ENCODE results near the gene DEXI. TPM values are rescaled to one million over a fixed set of nuclear protein-coding genes. Genes with fewer than 3 reads are reported as not detected.

Gene DEXI
- total and polyA plus RNA-seq, 4 donors, result 19.5 to 35.5 (median 28.0) TPM

GRCh38 chr16:10957771-10958482 is 15.7 kb upstream of the DEXI start:
- 74 to 82% methylated on average over 6 of the region's 6 CpGs for WGBS, 2 donors
- DNase-seq (no peak), ATAC-seq (ENCODE audit: insufficient read depth, low FRiP score) (no peak)
- Histone ChIP-seq H3K9me3 (ENCODE audit: control insufficient read depth in 4 of 4, insufficient read depth in 3 of 4, low read length in 3 of 4) (no peaks in the 10 kb centered on the region), H3K27me3 (ENCODE audit: control insufficient read depth in 3 of 3, insufficient read depth in 3 of 3, low read length in 2 of 3) (no peaks in the 10 kb centered on the region), H3K27ac (ENCODE audit: low read depth in 1 of 2, low read length in 1 of 2) (no peak overlapping the region), H3K36me3 (ENCODE audit: control insufficient read depth in 4 of 4, insufficient read depth in 4 of 4, low read length in 4 of 4) (peaks cover 0 to 11% (median 1%) of the 10 kb centered on the region in 4 donors), H3K9ac (ENCODE audit: insufficient read depth in 1 of 2, low read length in 2 of 2) (no peak overlapping the region), H3K4me1 (ENCODE audit: control insufficient read depth in 5 of 5, insufficient read depth in 5 of 5, low read length in 5 of 5) (peaks cover 0 to 3% (median 0%) of the 10 kb centered on the region in 5 donors), H3K4me3 (no peak overlapping the region)
- TF ChIP-seq CTCF (IDR thresholded peaks at IDR 0.05; ENCODE audit: control extremely low read depth, extremely low read depth), result no peak

- H3K36me3 ChIP-seq (ENCODE audit: control insufficient read depth in 4 of 4, insufficient read depth in 4 of 4, low read length in 4 of 4), result no peaks in the 10 kb centered on the region
- H3K27me3 ChIP-seq (ENCODE audit: control insufficient read depth in 3 of 3, insufficient read depth in 3 of 3, low read length in 2 of 3), result no peaks in the 10 kb centered on the region
- TF ChIP-seq CTCF (IDR thresholded peaks at IDR 0.05; ENCODE audit: control extremely low read depth, extremely low read depth), result no peak
- peaks cover 0 to 6% (median 0%) of the 10 kb centered on the region in 5 donors for H3K4me1 ChIP-seq (ENCODE audit: control insufficient read depth in 5 of 5, insufficient read depth in 5 of 5, low read length in 5 of 5)
- WGBS, 2 donors, result 91 to 94% methylated on average over 7 of the region's 7 CpGs
- H3K27ac ChIP-seq (ENCODE audit: low read depth in 1 of 2, low read length in 1 of 2), result no peak overlapping the region
- H3K9ac ChIP-seq (ENCODE audit: insufficient read depth in 1 of 2, low read length in 2 of 2), result no peak overlapping the region
- no peak overlapping the region for H3K4me3 ChIP-seq
- no peak for ATAC-seq (ENCODE audit: insufficient read depth, low FRiP score)
- no peak for DNase-seq
- H3K9me3 ChIP-seq (ENCODE audit: control insufficient read depth in 4 of 4, insufficient read depth in 3 of 4, low read length in 3 of 4), result no peaks in the 10 kb centered on the region
Observed at GRCh38 chr16:10954903-10955302, 12.6 kb upstream of the DEXI start.

- no peak overlapping the region for H3K9ac ChIP-seq (ENCODE audit: insufficient read depth in 1 of 2, low read length in 2 of 2)
- no peaks in the 10 kb centered on the region for H3K27me3 ChIP-seq (ENCODE audit: control insufficient read depth in 3 of 3, insufficient read depth in 3 of 3, low read length in 2 of 3)
- no peak for TF ChIP-seq CTCF (IDR thresholded peaks at IDR 0.05; ENCODE audit: control extremely low read depth, extremely low read depth)
- H3K4me1 ChIP-seq (ENCODE audit: control insufficient read depth in 5 of 5, insufficient read depth in 5 of 5, low read length in 5 of 5), result peaks cover 0 to 21% (median 4%) of the 10 kb centered on the region in 5 donors
- H3K4me3 ChIP-seq, result no peak overlapping the region
- H3K9me3 ChIP-seq (ENCODE audit: control insufficient read depth in 4 of 4, insufficient read depth in 3 of 4, low read length in 3 of 4), result no peaks in the 10 kb centered on the region
- ATAC-seq (ENCODE audit: insufficient read depth, low FRiP score), result no peak
- no peak for DNase-seq
- H3K36me3 ChIP-seq (ENCODE audit: control insufficient read depth in 4 of 4, insufficient read depth in 4 of 4, low read length in 4 of 4), result no peaks in the 10 kb centered on the region
- 55 to 82% methylated on average over 4 of the region's 4 CpGs for WGBS, 2 donors
- no peak overlapping the region for H3K27ac ChIP-seq (ENCODE audit: low read depth in 1 of 2, low read length in 1 of 2)
Observed at GRCh38 chr16:10951026-10951425, 8.8 kb upstream of the DEXI start.
